Pancreas (tissue), 10 donors: ENCODE measurements around the gene HIC1. TPM values are rescaled to one million over a fixed set of nuclear protein-coding genes. Genes with fewer than 3 reads are reported as not detected.

Experiments
- ATAC-seq, 4 donors: fragments of 200-7000 bp; cut with Tn5 transposase; one replicate each; pipeline versions ENCODE4 v1.8.0 to v1.9.1; 2020; ENCODE audit warnings: mild to moderate bottlenecking in 4 of 4, moderate library complexity in 4 of 4
- DNase-seq, 6 donors: peaks; one replicate each; pipeline ENCODE4 v3.0.0-alpha.2; 2020
- FAIRE-seq: peaks from 2 replicates; lab custom pipeline; 2012; peaks lifted over from hg19 to GRCh38; lab: Jason Lieb, UNC
- H3K27ac ChIP-seq, 4 donors: fragments of 200-600 bp; sonication (generic); 1 replicate in 3 of 4; 2 replicates in 1 of 4; pipeline versions ENCODE4 v1.5.0 to v1.8.0; 2020
- H3K27me3 ChIP-seq, 4 donors: fragments of 200-600 bp; one replicate each; pipeline ENCODE4 v1.8.0; 2021
- H3K36me3 ChIP-seq, 3 donors: fragments of 200-600 bp; sonication (generic) in 1 of 3; one replicate each; pipeline versions ENCODE4 v1.5.0 to v1.8.0; 2020 to 2021
- H3K4me1 ChIP-seq, 3 donors: fragments of 200-600 bp; one replicate each; pipeline ENCODE4 v1.8.0; 2021
- H3K4me3 ChIP-seq, 4 donors: fragments of 200-600 bp; sonication (generic) in 2 of 4; one replicate each; pipeline versions ENCODE4 v1.5.0 to v1.8.0; 2020 to 2021
- H3K9me3 ChIP-seq, 4 donors: fragments of 200-600 bp; one replicate each; pipeline ENCODE4 v1.8.0; 2021
- WGBS, 2 donors: extraction: QIAGEN DNeasy Blood & Tissue Kit; methylation state at CpG; one replicate each; pipeline ENCODE4 v1.1.7; 2013; 5-methylcytosine and 5-hydroxymethylcytosine counted together
- intact Hi-C, 3 donors: fragments of 100-400 bp; cut with DNase I; formaldehyde crosslinking; loops; one replicate each; pipeline versions ENCODE4 v1.11.1 to v1.14.2; 2022
- polyA plus RNA-seq, 2 donors: library from polyadenylated mRNA; stranded (reverse); fragments of 200-250 nt; gene quantifications; one replicate each; pipeline ENCODE4 v1.2.3, GENCODE V29; 2013
- total RNA-seq, 6 donors: library from RNA; stranded (reverse); fragmentation: NEBNext Ultra II Directional in 4 of 6; extraction: Animal tissue kit (Norgen Biotek cat#: 25700) in 4 of 6; gene quantifications; one replicate each; pipeline versions ENCODE4 v1.2.1 to v1.2.4, GENCODE V29; 2021 to 2023
- TF ChIP-seq, protein P1 (sequence below), 4 donors: fragments of 200-600 bp; sonication (generic) in 3 of 4; IDR thresholded peaks; one replicate each; pipeline versions ENCODE4 v1.5.0 to v1.8.0; 2021; ENCODE audit warnings: antibody characterized with exemption in 4 of 4
- donor health status: healthy with polysubstance abuse.
- donor health status: DM: no; HTN: no; CAD: no; lungs with moderate emphysema.
- donor health status: DM: no; HTN: no; CAD: no.
- donor health status: control.
- donor health status: control.
- donor health status: Bipolar disorder and iron deficiency.
- donor health status: DM: yes; HTN: yes; CAD: no.
- donor health status: DM: no; HTN: no; CAD: no.
- donor health status: DM: no; HTN: no; CAD: no.
- donor health status: DM: yes; HTN: yes; CAD: no.

Gene HIC1
- total and polyA plus RNA-seq, 8 donors: 1.0 to 15.8 (median 3.4) TPM

DNA sequence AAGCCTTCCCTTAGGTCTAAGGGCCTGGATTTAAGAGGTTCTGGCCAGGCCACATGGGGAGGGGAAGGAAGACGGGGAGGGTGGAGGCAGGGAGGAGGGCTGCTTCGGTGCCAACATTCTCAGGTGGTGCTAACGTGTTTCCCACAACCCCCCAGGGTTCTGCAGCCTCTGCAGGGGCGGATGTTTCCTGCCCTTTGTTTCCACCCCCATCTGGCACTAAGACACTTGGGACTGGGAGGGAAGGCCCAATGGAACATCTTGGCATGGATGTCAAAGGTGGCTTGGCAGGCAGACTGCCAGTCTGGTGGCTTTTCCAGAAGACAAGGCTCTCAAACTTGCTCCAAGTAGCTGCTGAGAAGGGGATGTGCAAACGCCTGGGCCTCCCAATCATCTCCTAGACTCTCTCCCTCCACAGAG lies 12.7 kb downstream of the HIC1 start:
- Histone ChIP-seq H3K36me3 (peaks cover 0 to 11% (median 0%) of the 10 kb centered on the region in 3 donors), H3K4me1 (peaks cover 0 to 4% (median 0%) of the 10 kb centered on the region in 3 donors), H3K27ac (peak overlapping the region in 1 of 4 donors; percentile 58), H3K27me3 (no peaks in the 10 kb centered on the region), H3K4me3 (no peak overlapping the region), H3K9me3 (no peaks in the 10 kb centered on the region)
- ATAC-seq (no peak), DNase-seq (no peak), FAIRE-seq (no peak)
- intact Hi-C loops: loop anchor here in 1 of 3 donors (10.0 kb wide), 1 partner anchor 167 kb away; no protein-coding TSS in a partner anchor
- TF ChIP-seq, protein P1, sequence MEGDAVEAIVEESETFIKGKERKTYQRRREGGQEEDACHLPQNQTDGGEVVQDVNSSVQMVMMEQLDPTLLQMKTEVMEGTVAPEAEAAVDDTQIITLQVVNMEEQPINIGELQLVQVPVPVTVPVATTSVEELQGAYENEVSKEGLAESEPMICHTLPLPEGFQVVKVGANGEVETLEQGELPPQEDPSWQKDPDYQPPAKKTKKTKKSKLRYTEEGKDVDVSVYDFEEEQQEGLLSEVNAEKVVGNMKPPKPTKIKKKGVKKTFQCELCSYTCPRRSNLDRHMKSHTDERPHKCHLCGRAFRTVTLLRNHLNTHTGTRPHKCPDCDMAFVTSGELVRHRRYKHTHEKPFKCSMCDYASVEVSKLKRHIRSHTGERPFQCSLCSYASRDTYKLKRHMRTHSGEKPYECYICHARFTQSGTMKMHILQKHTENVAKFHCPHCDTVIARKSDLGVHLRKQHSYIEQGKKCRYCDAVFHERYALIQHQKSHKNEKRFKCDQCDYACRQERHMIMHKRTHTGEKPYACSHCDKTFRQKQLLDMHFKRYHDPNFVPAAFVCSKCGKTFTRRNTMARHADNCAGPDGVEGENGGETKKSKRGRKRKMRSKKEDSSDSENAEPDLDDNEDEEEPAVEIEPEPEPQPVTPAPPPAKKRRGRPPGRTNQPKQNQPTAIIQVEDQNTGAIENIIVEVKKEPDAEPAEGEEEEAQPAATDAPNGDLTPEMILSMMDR (IDR thresholded peaks at IDR 0.05): no peak
- 71 to 76% methylated on average over 5 of the region's 5 CpGs for WGBS, 2 donors

DNA sequence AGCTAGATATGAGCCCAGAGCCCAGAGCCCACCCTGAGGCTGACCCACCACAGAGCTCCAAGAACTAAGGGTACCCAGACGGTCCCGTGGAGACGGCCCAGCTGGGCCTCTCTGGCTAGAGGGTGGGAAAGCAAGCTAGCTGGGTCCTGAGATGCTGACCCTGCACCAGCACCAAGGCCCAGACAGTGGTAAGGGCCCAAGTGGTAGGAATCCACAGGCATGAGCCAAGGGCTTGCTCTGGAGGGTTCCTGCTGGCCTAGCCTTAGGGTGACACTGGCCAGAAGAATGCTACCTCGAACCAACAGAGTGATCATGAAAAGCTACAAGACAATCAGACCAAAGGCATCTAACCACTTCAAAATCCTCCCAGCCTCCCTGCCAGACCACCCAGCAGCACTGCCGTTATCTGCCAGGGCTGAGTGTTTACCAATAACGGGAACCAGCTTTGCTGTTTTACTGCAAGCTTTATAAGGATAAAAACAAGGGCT lies 13.2 kb downstream of the HIC1 start:
- intact Hi-C loops: loop anchor here in 1 of 3 donors (10.0 kb wide), 1 partner anchor 167 kb away; no protein-coding TSS in a partner anchor
- Histone ChIP-seq H3K4me1 (peaks cover 0 to 4% (median 0%) of the 10 kb centered on the region in 3 donors), H3K9me3 (no peaks in the 10 kb centered on the region), H3K4me3 (no peak overlapping the region), H3K27me3 (no peaks in the 10 kb centered on the region), H3K36me3 (peaks cover 0 to 11% (median 0%) of the 10 kb centered on the region in 3 donors), H3K27ac (peak overlapping the region in 1 of 4 donors; percentile 58)
- DNase-seq (no peak), FAIRE-seq (no peak), ATAC-seq (no peak)
- 81 to 83% methylated on average over 6 of the region's 6 CpGs for WGBS, 2 donors
- TF ChIP-seq, protein P1 (IDR thresholded peaks at IDR 0.05): no peak

DNA sequence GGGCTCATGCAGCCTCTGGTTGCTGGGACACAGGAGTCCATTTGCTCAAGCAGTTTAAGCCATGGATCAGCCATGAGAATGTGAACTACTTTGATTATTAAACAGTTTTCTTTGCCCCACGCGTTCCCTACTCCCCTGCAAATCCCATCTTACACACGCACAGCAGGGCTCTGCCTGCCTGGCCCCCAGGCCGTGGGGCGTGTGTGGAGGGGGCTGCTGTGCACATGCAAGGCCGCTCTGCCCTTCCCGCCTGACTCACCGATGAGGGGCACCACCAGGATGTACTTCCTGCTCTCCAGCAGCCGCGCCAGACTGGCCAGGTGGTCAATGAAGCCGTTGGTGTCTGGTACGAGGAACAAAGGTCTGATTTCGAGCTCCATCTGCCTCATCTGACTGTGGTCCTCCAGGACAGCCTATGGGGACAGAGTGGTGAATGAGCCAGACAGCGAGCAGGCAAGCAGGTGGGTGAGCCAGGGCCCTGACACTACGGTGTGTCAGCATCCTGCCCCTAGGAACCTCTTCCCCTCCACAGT lies 13.7 kb downstream of the HIC1 start:
- peak overlapping the region in 2 of 4 donors; percentile 8 to 58 for H3K27ac ChIP-seq
- FAIRE-seq: no peak
- ATAC-seq: no peak

GRCh38 chr17:2070241-2071023 lies 15.5 kb downstream of the HIC1 start:
- FAIRE-seq: no peak
- intact Hi-C loops: no loop called here
- ATAC-seq: peak; percentile 15 to 70 (median 55)
- Histone ChIP-seq H3K9me3 (no peaks in the 10 kb centered on the region), H3K36me3 (peaks cover 0 to 2% (median 0%) of the 10 kb centered on the region in 3 donors), H3K27me3 (no peaks in the 10 kb centered on the region), H3K4me1 (peaks cover 0 to 4% (median 0%) of the 10 kb centered on the region in 3 donors), H3K4me3 (no peak overlapping the region), H3K27ac (peak overlapping the region in 1 of 4 donors; percentile 67)
- 71 to 78% methylated on average over 13 of the region's 13 CpGs for WGBS, 2 donors
- peak in 4 of 6 donors; percentile 46 to 76 (median 64) for DNase-seq
- TF ChIP-seq, protein P1 (IDR thresholded peaks at IDR 0.05): no peak

More for the DNA sequence above, 13.7 kb downstream of the HIC1 start:
- H3K9me3 ChIP-seq: no peaks in the 10 kb centered on the region
- peaks cover 0 to 4% (median 0%) of the 10 kb centered on the region in 3 donors for H3K4me1 ChIP-seq
- H3K36me3 ChIP-seq: peaks cover 0 to 11% (median 0%) of the 10 kb centered on the region in 3 donors
- H3K27me3 ChIP-seq: no peaks in the 10 kb centered on the region
- WGBS, 2 donors: 84 to 86% methylated on average over 15 of the region's 15 CpGs
- H3K4me3 ChIP-seq: no peak overlapping the region
- DNase-seq: no peak
- TF ChIP-seq, protein P1 (IDR thresholded peaks at IDR 0.05): no peak
- intact Hi-C loops: loop anchor here in 1 of 3 donors (10.0 kb wide), 1 partner anchor 166 kb away; no protein-coding TSS in a partner anchor
